Lower leg skin (tissue), 4 donors: ENCODE measurements around the gene PNLIPRP1. TPM values are rescaled to one million over a fixed set of nuclear protein-coding genes. Genes with fewer than 3 reads are reported as not detected.

Experiments used
- DNase-seq, 2 donors: peaks; one replicate each; pipeline ENCODE4 v3.0.0-alpha.2; 2019; ENCODE audit warnings: low spot score in 2 of 2
- H3K4me3 ChIP-seq: fragments of 200-600 bp; sonication (generic); 2 replicates; pipeline ENCODE4 v1.5.1; 2017; ENCODE audit warnings: mild to moderate bottlenecking, low read depth; ENCODE audit not compliant: poor library complexity, severe bottlenecking
- CTCF ChIP-seq, 3 donors: fragments of 450-650 bp; IDR thresholded peaks; one replicate each; pipeline ENCODE4 v1.5.1; 2016; ENCODE audit warnings: antibody characterized with exemption in 3 of 3, mild to moderate bottlenecking in 3 of 3, moderate library complexity in 2 of 3
- POLR2A ChIP-seq, 2 donors: fragments of 450-650 bp; IDR thresholded peaks; one replicate each; pipeline ENCODE4 v1.6.1; 2016 to 2017; ENCODE audit warnings: antibody characterized with exemption in 2 of 2, mild to moderate bottlenecking in 1 of 2, moderate library complexity in 1 of 2
- WGBS, 2 donors: methylation state at CpG; one replicate each; pipeline ENCODE4 v1.1.5; 2018; 5-methylcytosine and 5-hydroxymethylcytosine counted together
- intact Hi-C: fragments of 100-400 bp; cut with DNase I; formaldehyde crosslinking; loops from one replicate; pipeline ENCODE4 v1.15.0; 2023; ENCODE audit warnings: low total_unique reads
- total RNA-seq, 4 donors: library from RNA; depleted of rRNA; stranded (reverse); fragments of >200 nt; gene quantifications; one replicate each; pipeline ENCODE4 v1.1.0, GENCODE V29; 2016

PNLIPRP1 gene
- total RNA-seq, 4 donors from 2014 or later = not detected

DNA sequence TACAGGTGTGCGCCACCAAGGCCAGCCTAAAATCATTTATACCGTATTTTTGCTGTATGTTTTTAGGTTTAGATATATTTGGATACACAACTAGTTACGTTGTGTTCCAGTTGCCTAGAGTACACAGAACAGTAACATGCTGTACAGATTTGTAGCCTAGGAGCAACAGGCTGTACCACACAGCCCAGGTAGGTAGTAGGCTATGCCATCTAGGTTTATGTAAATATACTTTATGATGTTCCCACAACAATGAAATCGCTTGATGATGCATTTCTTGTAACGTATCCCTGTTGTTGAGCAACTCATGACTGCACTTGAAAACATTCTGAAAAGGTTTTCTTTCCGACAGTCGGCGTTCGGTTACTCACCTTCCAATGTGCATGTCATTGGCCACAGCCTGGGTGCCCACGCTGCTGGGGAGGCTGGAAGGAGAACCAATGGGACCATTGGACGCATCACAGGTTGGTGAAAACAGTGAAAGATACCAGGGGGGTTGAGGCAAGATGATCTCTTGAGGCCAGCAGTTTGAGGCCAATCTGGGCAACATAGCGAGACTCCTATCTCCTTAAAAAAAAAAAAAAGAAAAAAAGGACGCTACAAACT, 37.3 kb upstream of the PNLIPRP1 start:
- 84 to 91% methylated on average over 13 of the region's 13 CpGs for WGBS, 2 donors
- no peak overlapping the region for H3K4me3 ChIP-seq
- TF ChIP-seq POLR2A (IDR thresholded peaks at IDR 0.05) = no peak
- TF ChIP-seq CTCF (IDR thresholded peaks at IDR 0.05) = no peak
- intact Hi-C loops = no loop called here
- no peak for DNase-seq

GRCh38 chr10:116554628-116555027, 36.1 kb upstream of the PNLIPRP1 start:
- TF ChIP-seq CTCF (IDR thresholded peaks at IDR 0.05) (no peak), POLR2A (IDR thresholded peaks at IDR 0.05) (no peak)
- WGBS, 2 donors = 58 to 62% methylated on average over 5 of the region's 5 CpGs
- H3K4me3 ChIP-seq = no peak overlapping the region

GRCh38 chr10:116555880-116556279, 34.9 kb upstream of the PNLIPRP1 start:
- TF ChIP-seq POLR2A (IDR thresholded peaks at IDR 0.05) = no peak
- no peak for TF ChIP-seq CTCF (IDR thresholded peaks at IDR 0.05)
- DNase-seq = no peak
- H3K4me3 ChIP-seq = no peak overlapping the region
- 71% methylated on average over 6 of the region's 6 CpGs for WGBS, 2 donors
- intact Hi-C loops = no loop called here

More at GRCh38 chr10:116554628-116555027, 36.1 kb upstream of the PNLIPRP1 start:
- intact Hi-C loops = no loop called here
- no peak for DNase-seq

DNA sequence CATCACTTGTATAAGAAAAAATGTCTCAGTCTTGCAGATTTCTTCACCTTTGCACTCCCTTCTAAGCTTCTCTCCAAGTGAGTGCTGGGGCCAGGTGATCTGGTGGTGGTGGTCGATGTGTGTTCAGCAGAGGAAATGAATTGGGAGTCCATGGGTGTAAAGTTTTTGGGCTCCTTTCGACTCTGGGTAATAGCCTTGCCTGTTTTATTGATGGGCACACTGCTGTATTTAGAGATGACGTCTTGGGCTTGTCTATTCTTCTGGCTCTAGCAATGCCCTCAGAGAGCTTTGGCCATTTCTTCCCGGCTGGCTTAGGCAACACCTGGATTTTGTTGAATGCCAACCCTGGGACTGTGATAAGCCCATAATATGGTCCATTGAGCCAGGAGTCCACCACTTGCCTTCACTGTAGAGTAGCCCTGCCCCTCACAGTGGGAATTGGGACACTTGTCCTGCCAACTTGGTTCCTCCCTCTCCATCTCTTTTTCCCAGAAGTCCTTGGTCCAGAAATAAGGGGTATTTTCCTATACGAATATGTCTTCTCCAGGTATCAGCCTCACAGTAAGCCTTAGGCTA, 33.4 kb upstream of the PNLIPRP1 start:
- intact Hi-C loops = no loop called here
- TF ChIP-seq POLR2A (IDR thresholded peaks at IDR 0.05) (no peak), CTCF (IDR thresholded peaks at IDR 0.05) (no peak)
- H3K4me3 ChIP-seq = no peak overlapping the region
- 76 to 81% methylated on average over 5 of the region's 5 CpGs for WGBS, 2 donors
- DNase-seq = no peak

- no peak for TF ChIP-seq POLR2A (IDR thresholded peaks at IDR 0.05)
- TF ChIP-seq CTCF (IDR thresholded peaks at IDR 0.05) = no peak
- DNase-seq = no peak
- WGBS, 2 donors = 97% methylated on average over 8 of the region's 8 CpGs
- H3K4me3 ChIP-seq = no peak overlapping the region
- intact Hi-C loops = no loop called here
Observed at GRCh38 chr10:116565534-116565933, 25.2 kb upstream of the PNLIPRP1 start.

DNA sequence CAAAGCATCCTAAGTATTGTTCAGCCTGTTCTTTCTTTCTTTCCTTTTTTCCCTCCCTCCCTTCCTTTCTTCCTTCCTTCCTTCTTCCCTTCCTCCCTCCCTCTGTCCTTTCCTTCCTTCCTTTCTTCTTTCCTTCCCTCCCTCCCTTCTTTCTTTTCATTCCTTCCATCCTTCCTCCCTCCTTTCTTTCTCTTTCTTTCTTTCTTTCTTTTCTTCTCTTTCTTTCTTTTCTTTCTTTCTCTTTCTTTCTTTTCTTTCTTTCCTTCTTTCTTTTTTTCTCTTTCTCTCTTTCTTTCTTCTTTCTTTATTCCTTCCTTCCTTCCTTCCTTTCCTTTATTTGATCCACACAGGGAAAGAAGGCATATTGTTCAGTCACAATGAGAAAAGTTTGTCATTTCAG, 23.8 kb upstream of the PNLIPRP1 start:
- no peak overlapping the region for H3K4me3 ChIP-seq
- intact Hi-C loops = no loop called here
- DNase-seq = no peak
- TF ChIP-seq POLR2A (IDR thresholded peaks at IDR 0.05) (no peak), CTCF (IDR thresholded peaks at IDR 0.05) (no peak)
